HG02943 (cell line): ENCODE measurements around the gene CERS2.

Experiments
- ATAC-seq: cut with Tn5 transposase; IDR thresholded peaks from one replicate; pipeline ENCODE4 v1.9.1; 2021; ENCODE audit warnings: mild to moderate bottlenecking, low read depth, moderate library complexity; ENCODE audit not compliant: unreplicated experiment

CERS2 gene

GRCh38 chr1:150974580-150975478 lies at the start of gene CERS2:
Gene CERS2, minus strand, starts transcription at chr1:150974835. Its CDS starts 5,745 bp downstream, at chr1:150969090.
- ATAC-seq: peak; percentile 38

GRCh38 chr1:151013518-151013917 lies 38.9 kb upstream of the CERS2 start:
- no peak for ATAC-seq

- ATAC-seq: no peak
These were observed 38.2 kb upstream of the CERS2 start for GRCh38 chr1:151012684-151013471.

GRCh38 chr1:151011154-151011850 lies 36.7 kb upstream of the CERS2 start:
- no peak for ATAC-seq

- ATAC-seq: no peak
These were observed 35.7 kb upstream of the CERS2 start for GRCh38 chr1:151010346-151010726.

- no peak for ATAC-seq
These were observed 35.2 kb upstream of the CERS2 start for GRCh38 chr1:151009674-151010345.

- ATAC-seq: no peak
These were observed 34.6 kb upstream of the CERS2 start for GRCh38 chr1:151009206-151009587.

GRCh38 chr1:151008244-151009205 lies 33.9 kb upstream of the CERS2 start, which contains the start of gene PRUNE1:
Gene PRUNE1, plus strand, starts transcription at chr1:151008449. Its CDS starts 184 bp downstream, at chr1:151008633.
- no peak for ATAC-seq

GRCh38 chr1:151007853-151008243 lies 33.2 kb upstream of the CERS2 start:
- ATAC-seq: no peak

- ATAC-seq: no peak
These were observed 31.9 kb upstream of the CERS2 start, which contains the start of gene MINDY1 for GRCh38 chr1:151006327-151007052. Gene MINDY1, minus strand, starts transcription at chr1:151006902. Its CDS starts 4,285 bp downstream, at chr1:151002617.

GRCh38 chr1:151005729-151006319 lies 31.2 kb upstream of the CERS2 start:
- no peak for ATAC-seq

GRCh38 chr1:151003180-151003579 lies 28.5 kb upstream of the CERS2 start:
- no peak for ATAC-seq

- no peak for ATAC-seq
These were observed 28.0 kb upstream of the CERS2 start for GRCh38 chr1:151002611-151003010.

GRCh38 chr1:151002051-151002450 lies 27.4 kb upstream of the CERS2 start:
- ATAC-seq: no peak

- ATAC-seq: no peak
These were observed 27.0 kb upstream of the CERS2 start for GRCh38 chr1:151001602-151002001.

- ATAC-seq: no peak
These were observed 25.8 kb upstream of the CERS2 start for GRCh38 chr1:151000408-151000807.

- ATAC-seq: no peak
These were observed 25.3 kb upstream of the CERS2 start for GRCh38 chr1:150999926-151000325.

GRCh38 chr1:150999051-150999674 lies 24.5 kb upstream of the CERS2 start:
- ATAC-seq: no peak
